Stimulated activated CD8-positive, alpha-beta memory T cell treated with anti-CD3 and anti-CD28 coated beads, Interleukin-4, amount 100 ng/mL, for 48 hours (primary cell): ENCODE results near the gene GCHFR.

ENCODE experiments used
- DNase-seq: peaks from one replicate; pipeline ENCODE4 v3.0.0-alpha.2; 2020

The GCHFR gene

GRCh38 chr15:40763801-40764628 lies at the start of gene GCHFR:
Gene GCHFR (plus strand): TSS chr15:40764068. CDS start chr15:40764181, 113 bp downstream.
- DNase-seq, result peak; percentile 81

- DNase-seq, result no peak
Observed at GRCh38 chr15:40714144-40714543, 49.7 kb upstream of the GCHFR start.

GRCh38 chr15:40716165-40716564 lies 47.7 kb upstream of the GCHFR start:
- DNase-seq, result no peak

GRCh38 chr15:40721701-40722100 lies 42.2 kb upstream of the GCHFR start:
- no peak for DNase-seq

- no peak for DNase-seq
Observed at GRCh38 chr15:40722354-40722753, 41.5 kb upstream of the GCHFR start.

GRCh38 chr15:40722934-40723333 lies 40.9 kb upstream of the GCHFR start:
- DNase-seq, result no peak

GRCh38 chr15:40723919-40724318 lies 39.9 kb upstream of the GCHFR start:
- no peak for DNase-seq

GRCh38 chr15:40731034-40731433 lies 32.8 kb upstream of the GCHFR start:
- no peak for DNase-seq

- no peak for DNase-seq
Observed at GRCh38 chr15:40736575-40736974, 27.3 kb upstream of the GCHFR start.

- no peak for DNase-seq
Observed at GRCh38 chr15:40737048-40737447, 26.8 kb upstream of the GCHFR start.

GRCh38 chr15:40739047-40739446 lies 24.8 kb upstream of the GCHFR start:
- DNase-seq, result no peak

GRCh38 chr15:40739854-40740253 lies 24.0 kb upstream of the GCHFR start:
- no peak for DNase-seq

- no peak for DNase-seq
Observed at GRCh38 chr15:40743485-40743901, 20.4 kb upstream of the GCHFR start.

GRCh38 chr15:40743921-40744814 lies 19.7 kb upstream of the GCHFR start:
- peak; percentile 79 for DNase-seq

GRCh38 chr15:40744815-40745152 lies 19.1 kb upstream of the GCHFR start:
- DNase-seq, result no peak

- no peak for DNase-seq
Observed at GRCh38 chr15:40746916-40747418, 16.9 kb upstream of the GCHFR start.

GRCh38 chr15:40747685-40748631 lies 15.9 kb upstream of the GCHFR start:
- DNase-seq, result no peak

GRCh38 chr15:40749151-40749630 lies 14.7 kb upstream of the GCHFR start:
- no peak for DNase-seq

- DNase-seq, result no peak
Observed at GRCh38 chr15:40750885-40751284, 13.0 kb upstream of the GCHFR start.

- no peak for DNase-seq
Observed at GRCh38 chr15:40751745-40752144, 12.1 kb upstream of the GCHFR start.

- DNase-seq, result peak; percentile 50
Observed at GRCh38 chr15:40754574-40754882, 9.3 kb upstream of the GCHFR start.
